GM19193 (cell line): ENCODE data around the gene C9orf57.

ENCODE experiments used
- POLR2A ChIP-seq: IDR thresholded peaks from 4 replicates; pipeline ENCODE4 v1.6.1; 2011; ENCODE audit not compliant: insufficient read depth, insufficient read length; ENCODE audit errors: extremely low read depth

C9orf57 gene, protein sequence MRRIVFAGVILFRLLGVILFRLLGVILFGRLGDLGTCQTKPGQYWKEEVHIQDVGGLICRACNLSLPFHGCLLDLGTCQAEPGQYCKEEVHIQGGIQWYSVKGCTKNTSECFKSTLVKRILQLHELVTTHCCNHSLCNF

DNA sequence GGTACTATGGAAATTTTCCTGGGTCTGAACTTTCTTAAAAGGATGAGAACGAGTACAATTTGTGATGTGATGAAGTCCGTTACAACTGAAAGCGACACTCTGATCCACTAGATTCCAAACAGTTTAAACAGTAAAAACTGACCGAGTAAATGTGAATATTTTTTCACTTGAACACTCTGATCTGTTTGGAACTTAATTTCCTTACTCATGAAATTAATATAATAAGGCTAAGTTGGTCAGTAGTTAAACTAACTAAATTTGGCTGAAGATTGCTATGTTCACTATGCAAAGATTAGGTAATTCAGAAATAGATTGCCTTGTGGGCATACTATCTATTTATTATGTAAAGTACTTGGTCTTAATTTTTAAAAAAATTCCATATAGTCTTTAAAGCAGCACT, at the start of gene C9orf57:
Gene C9orf57, minus strand, starts transcription at position 101 of the 400 bp plus-strand sequence. CDS start 1,282 bp downstream, outside the sequence.
- no peak for TF ChIP-seq POLR2A

DNA sequence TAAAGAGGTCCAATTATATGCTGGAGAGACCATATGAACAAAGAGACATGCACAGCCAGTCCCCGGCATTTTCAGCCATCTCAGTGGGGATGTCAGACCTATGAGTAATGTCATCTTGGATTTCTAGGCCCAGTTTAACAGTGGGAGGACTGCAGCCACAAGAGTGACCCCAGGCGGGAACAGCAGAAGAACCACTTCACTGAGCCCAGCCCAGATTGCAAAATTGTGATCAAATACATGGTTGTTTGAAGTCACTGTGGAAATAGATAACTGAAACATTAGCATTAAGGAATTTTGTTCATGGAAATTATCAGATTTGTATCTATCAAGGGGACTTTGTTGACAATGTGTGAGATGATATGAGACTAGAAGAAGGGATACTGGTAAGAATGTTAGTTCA, 42.1 kb upstream of the C9orf57 start:
- no peak for TF ChIP-seq POLR2A

DNA sequence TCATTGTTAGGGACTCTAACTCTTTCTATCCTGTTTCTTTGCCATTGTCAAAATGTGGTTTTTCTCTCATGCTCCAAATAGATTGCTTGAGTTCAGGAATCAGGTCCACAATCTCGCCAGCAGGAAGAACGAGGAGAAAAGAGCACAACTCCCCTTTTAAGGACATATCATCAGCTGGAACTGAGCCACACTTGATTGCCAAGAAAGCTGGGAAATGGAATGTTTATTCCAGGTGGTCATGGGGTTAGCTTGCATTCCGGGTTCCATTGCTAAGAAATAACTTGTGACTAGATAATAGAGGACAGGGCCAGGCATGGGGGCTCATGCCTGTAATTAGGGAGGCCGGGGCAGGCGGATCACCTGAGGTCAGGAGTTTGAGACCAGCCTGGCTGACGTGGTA, 32.4 kb upstream of the C9orf57 start:
- no peak for TF ChIP-seq POLR2A

DNA sequence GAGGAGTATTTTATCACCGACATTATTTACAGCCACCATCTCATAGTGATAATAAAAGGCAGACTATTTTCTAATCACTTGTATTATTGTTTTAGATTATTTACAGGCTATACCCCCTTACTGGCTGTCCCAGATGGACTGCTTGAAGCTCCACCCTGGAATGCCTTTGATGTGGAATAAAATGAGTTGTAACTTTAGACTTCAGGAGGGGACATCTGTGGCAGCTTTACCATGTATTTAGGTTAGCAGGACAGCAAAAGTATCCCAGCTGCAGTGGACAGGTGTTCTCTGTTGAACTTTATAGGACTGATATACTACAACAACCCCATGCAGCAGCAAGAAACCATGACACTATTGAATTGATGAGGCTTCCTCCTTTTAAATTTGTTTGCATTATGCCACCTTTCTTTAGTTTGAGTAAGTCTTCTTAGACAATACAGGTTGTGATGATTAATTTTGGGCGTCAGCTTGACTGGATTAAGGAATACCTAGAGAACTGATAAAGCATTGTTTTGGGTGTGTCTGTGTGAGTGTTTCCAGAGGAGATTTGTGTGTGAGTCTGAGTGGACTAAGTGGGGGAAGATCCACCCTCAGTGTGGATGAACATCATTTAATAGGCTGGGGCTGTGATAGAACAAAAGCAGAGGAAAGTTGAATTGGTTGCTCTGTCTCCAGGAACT, 29.2 kb upstream of the C9orf57 start:
- no peak for TF ChIP-seq POLR2A

DNA sequence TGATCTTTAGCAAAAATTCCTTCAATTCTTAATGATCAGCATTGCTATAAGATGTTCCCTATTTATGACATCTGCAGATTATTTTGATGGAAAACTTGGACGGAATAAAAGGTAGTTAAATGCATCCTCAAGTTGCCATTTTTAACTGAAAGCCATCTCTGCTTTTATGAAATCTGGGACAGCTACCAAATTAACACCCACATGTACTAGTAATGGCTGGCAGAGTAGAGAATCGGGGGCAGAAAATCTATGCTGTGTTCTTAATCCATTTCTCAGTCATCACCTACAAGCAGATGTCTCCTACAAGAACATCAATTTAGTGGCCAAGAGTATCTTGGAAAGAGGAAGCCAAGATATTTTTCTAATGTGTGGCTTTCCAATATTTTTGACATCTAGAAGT, 22.1 kb upstream of the C9orf57 start:
- TF ChIP-seq POLR2A = no peak

DNA sequence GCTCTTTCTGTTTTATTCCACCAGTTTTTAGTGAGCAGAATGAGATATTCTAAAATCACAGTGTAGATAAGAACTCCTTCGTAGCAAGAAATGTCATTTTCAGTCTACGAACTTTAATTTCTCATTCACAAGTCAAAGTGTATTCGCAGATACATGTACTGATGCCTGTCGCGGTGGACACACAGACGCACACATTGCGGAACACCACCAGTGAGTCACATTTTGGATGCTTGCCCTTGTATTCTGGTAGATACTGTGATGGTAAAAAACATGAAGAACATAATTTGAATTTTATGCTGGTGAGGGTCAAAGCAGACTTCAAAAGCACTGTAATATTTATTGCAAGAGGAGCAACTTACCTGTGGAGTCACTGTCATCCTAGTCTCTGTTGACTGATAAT, 4.7 kb upstream of the C9orf57 start:
- TF ChIP-seq POLR2A = no peak

DNA sequence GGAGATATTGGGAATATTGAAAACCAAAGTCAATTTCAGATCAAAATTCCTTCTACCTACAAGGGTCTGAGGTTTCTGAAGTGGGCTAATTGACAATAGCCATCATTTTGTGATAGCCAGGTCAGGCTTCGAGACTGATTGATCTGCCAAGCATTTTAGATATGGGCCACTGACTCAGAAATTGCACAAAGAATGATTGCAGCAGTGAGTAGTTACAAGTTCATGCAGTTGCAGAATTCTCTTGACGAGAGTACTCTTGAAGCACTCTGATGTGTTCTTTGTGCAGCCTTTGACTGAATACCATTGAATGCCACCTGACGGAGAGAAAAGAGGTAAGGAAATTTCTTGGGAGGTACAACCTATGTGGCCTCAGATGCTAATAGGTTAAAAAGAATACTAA, 8.3 kb downstream of the C9orf57 start:
- no peak for TF ChIP-seq POLR2A

DNA sequence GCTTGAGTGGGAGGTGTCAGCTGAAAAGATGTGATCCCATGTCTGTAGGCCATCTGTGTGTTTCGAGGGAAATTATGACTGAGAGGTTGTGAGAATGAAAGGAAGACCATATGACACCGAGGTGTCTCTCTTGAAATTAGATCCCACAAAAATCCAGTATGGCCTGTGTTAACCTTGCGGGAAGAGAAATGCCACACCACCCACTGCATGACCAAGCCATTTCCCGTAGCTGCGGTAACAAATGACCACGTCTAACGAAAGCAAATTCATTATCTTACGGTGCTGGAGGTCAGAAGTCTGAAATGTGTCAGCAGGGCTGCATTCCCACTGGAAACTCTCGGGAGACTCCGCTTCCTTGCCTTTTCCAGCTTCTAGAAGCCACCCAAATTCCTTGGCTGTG, 11.6 kb downstream of the C9orf57 start:
- TF ChIP-seq POLR2A = no peak

DNA sequence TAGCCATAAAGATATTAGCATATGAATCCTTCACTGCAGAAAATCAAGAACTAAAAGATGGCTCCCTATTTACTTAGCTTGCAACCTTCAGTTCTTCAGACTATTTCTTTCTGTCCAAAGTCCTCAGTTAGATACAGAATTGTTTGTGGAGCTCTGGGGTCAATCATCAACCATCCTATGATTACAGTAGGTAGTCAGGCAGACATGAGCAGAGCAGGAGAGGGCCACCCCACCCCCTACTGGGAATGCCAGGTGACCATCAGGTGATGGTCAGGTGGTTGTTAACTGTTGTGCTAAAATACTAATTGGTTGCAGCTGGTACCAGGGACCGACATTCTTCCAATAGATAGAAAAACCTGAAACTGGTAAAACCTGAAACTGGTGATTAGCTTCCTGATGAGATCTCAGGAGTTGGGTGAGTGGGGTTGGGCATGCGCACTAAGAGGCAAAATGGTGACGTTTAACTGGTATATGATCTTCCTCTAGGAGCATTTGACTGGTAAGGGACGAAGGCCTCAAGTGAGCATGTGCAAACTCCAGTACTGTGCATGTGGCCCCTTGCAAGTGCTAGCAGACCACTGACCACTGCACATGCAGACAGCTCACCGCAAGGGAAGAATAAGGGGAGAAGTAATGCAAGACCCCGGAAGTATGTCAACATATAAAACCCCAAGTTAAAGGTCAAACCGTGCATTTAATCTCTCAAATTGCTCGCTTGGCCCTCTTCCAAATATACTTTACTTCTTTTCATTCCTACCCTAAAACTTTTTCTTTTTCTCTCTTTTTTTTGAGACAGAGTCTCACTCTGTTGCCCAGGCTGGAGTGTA, 13.6 kb downstream of the C9orf57 start:
- no peak for TF ChIP-seq POLR2A

DNA sequence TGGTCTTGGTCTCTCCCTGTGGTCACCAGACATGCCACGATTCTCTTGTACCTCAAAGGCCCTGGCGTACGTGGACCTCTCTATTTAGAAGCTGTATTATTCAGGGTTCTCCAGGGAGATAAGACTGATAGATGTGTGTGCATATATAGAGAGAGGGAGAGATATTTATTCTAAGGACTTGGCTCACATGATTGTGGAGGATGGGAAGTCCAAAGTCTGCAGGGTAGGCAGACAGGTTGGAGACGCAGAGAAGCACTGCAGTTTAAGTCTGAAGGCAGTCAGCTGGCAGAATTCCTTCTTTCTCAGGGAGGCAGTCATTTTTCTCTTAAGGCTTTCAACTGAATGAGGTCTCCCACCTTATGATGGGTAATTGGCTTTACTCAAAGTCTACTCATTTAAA, 16.3 kb downstream of the C9orf57 start:
- TF ChIP-seq POLR2A = no peak

DNA sequence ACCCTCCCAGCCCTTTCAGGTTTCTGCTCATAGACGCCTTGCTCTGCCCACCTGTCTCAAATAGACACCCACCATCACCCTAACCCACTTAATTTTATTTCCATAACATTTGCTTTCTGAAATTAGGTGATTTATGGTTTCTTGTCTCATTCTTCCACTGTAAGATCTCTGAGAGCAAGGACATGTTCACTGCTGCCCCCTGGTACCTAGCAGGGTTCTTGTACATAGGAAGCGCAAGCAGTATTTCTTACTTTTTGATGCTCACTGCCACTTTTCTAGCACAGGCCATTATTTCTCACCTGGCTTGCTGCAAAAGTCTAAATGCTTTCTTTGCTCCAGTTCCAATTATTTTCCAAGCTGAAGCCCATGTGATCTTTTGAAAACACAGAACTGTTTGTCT, 16.8 kb downstream of the C9orf57 start:
- no peak for TF ChIP-seq POLR2A

DNA sequence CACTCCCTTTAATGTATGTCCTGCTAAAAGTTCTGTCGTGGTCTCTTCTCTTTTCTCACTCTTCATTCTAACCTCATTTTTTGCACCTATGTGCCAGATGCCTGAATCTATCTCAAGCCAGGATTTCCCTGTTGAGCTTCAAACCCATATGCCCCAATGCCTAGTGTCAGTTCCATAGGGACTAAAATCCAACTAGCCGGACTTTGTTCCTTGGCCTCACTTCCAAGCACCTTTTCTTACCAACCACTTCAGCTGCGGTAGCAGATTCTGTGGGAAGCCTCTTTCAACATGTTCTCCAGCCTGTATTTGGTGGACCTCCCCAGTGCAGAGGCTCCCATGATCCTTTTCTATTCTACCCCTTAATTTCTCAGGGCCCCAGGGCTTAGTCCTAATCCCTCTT, 17.5 kb downstream of the C9orf57 start:
- no peak for TF ChIP-seq POLR2A

DNA sequence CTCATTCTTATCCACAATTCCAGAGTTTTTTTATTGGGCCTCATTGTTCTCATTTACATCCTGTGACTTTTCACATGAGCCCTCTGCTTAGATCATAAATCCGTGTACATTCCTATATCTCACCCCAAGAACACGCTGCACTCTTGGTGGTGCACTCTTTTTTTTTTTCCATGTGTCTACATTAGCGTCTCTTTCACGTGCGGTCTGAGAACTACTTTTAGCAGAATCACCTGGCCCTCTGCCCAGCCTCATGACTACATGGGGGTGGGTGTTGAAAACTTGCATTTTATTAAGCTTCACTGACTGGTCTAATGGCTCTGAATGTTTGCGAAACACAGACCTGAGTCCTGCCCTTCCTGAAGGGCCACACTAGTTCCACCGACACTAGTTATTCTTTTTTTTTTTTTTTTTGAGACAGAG, 18.6 kb downstream of the C9orf57 start:
- no peak for TF ChIP-seq POLR2A

DNA sequence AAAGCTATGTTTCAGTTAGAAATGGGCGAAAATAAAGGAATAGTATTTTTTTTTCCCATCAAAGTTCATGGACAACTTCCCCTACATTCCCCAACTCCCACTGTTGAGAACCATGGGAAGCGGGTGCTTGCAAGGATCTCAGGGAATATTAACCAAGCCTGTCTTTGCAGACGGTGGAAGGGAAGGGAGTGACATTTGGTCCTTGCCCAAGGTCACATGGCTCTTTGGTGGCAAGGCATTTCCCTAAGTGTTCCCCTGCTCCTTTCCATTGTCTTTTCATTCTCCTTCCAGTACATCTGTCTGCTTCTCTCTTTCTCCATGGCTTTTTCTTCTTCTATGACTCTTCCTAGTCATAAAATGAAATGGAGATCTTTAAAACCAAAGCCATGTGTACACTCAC, 19.0 kb downstream of the C9orf57 start:
- TF ChIP-seq POLR2A = no peak

DNA sequence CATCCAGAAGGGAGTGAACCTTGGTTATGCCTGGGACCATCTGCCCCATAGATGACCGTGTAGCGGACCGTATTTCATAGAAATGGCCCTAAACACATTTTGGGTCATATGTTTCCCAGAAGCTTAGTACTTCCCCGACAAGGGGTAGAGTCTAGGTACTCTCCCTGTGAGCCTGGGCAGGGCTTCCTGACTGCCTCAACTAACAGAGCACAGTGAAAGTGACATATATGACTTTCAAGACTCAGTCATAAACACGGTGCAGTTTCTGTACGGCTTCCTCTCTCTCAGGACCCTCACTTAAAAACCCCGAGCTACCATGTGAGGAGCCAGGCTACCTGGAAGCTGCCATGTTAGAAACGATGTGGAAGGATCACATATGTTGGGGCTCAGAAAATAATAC, 20.9 kb downstream of the C9orf57 start:
- no peak for TF ChIP-seq POLR2A

DNA sequence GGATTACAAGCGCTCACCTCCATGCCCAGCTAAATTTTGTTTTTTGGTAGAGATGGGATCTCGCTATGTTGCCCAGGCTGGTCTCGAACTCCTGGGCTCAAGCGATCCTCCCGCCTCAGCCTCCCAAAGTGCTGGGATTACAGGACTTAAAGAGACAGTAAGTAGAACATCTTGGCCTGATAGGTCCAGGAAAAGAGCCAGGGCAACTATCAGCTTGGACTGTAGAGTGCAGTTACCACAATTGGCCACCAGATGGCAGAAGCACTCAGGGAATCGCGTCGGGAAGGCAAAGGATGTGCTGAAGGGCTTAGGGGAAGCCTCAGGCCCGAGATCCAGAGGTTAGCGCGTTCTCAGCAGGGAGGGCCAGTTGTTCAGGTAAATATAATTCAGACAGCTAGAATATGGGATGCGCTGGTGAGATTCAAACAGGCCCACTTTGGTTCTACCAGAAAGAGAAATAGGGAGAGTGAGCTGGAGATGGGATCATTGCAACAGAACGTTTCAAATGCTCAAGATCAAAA, 21.5 kb downstream of the C9orf57 start:
- no peak for TF ChIP-seq POLR2A
